ENCODE measurements around the gene FEV. TPM values are rescaled to one million over a fixed set of nuclear protein-coding genes. Genes with fewer than 3 reads are reported as not detected.

The FEV gene
- total RNA-seq, 1 donor from 2014 or later: not detected

DNA sequence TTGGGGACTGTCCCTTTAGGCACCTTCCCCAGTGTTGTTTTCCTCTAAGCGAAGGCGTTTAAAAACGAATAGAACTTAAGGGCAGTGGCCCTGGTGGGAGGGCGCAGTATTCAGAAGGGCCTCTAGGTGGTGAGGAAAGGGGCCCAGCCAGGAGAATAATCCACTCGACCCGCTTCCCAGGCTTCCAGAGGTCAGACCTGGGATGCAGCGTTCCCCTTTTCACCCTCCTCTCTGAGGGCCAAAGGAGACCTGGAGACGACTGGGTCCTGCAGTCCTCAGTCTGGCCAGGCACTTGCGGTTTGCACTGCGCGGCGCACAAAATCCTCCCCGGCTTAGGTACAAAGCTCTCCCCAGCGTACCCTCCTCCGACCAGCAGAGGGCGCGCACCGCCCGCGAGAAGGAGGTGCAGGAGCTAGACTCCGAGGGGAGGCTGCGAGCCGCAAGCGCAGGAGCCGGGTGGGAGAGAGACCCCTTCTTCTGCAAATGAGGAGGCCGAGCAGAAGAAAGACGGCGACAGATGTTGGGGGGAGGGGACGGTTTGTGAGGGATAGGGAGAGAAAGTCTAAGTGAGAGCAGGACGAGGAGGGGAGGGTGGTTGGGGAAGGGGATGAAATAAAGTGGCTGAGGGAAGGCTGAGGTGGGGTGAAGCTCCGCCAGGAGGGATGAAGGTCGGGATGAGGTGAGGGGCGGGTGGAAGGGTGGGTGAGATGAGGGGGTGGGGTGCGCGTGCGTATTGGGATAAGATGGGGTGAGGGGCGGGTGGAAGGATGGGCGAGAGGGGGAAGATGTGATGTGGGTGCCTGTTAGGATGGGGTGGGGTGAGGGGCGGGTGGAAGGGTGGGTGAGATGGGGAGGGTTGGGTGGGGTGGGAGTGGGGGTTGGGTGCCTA is 4.9 kb downstream of the FEV start:
- Mint-ChIP-seq H3K4me1 (ENCODE audit: low read depth) (peaks cover 19% of the 10 kb centered on the region), H3K36me3 (ENCODE audit: low read depth) (peaks cover 2% of the 10 kb centered on the region), H3K4me3 (ENCODE audit: unreplicated experiment) (peak overlapping the region; percentile 53), H3K27ac (ENCODE audit: unreplicated experiment) (no peak overlapping the region), H3K9me3 (ENCODE audit: low read depth) (no peaks in the 10 kb centered on the region), H3K27me3 (ENCODE audit: low read depth) (peaks cover 64% of the 10 kb centered on the region)
- DNase-seq (ENCODE audit: low spot score): peak; percentile 95
- TF ChIP-seq, protein P1, sequence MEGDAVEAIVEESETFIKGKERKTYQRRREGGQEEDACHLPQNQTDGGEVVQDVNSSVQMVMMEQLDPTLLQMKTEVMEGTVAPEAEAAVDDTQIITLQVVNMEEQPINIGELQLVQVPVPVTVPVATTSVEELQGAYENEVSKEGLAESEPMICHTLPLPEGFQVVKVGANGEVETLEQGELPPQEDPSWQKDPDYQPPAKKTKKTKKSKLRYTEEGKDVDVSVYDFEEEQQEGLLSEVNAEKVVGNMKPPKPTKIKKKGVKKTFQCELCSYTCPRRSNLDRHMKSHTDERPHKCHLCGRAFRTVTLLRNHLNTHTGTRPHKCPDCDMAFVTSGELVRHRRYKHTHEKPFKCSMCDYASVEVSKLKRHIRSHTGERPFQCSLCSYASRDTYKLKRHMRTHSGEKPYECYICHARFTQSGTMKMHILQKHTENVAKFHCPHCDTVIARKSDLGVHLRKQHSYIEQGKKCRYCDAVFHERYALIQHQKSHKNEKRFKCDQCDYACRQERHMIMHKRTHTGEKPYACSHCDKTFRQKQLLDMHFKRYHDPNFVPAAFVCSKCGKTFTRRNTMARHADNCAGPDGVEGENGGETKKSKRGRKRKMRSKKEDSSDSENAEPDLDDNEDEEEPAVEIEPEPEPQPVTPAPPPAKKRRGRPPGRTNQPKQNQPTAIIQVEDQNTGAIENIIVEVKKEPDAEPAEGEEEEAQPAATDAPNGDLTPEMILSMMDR (IDR thresholded peaks at IDR 0.05): peak; percentile 96

GRCh38 chr2:218975060-218975777 is 9.8 kb downstream of the FEV start:
- TF ChIP-seq, protein P1 (IDR thresholded peaks at IDR 0.05): no peak
- H3K36me3 Mint-ChIP-seq (ENCODE audit: low read depth): no peaks in the 10 kb centered on the region
- peaks cover 67% of the 10 kb centered on the region for H3K27me3 Mint-ChIP-seq (ENCODE audit: low read depth)
- H3K4me3 Mint-ChIP-seq (ENCODE audit: unreplicated experiment): no peak overlapping the region
- H3K9me3 Mint-ChIP-seq (ENCODE audit: low read depth): no peaks in the 10 kb centered on the region
- DNase-seq (ENCODE audit: low spot score): peak; percentile 4
- H3K4me1 Mint-ChIP-seq (ENCODE audit: low read depth): peaks cover 3% of the 10 kb centered on the region
- H3K27ac Mint-ChIP-seq (ENCODE audit: unreplicated experiment): no peak overlapping the region

DNA sequence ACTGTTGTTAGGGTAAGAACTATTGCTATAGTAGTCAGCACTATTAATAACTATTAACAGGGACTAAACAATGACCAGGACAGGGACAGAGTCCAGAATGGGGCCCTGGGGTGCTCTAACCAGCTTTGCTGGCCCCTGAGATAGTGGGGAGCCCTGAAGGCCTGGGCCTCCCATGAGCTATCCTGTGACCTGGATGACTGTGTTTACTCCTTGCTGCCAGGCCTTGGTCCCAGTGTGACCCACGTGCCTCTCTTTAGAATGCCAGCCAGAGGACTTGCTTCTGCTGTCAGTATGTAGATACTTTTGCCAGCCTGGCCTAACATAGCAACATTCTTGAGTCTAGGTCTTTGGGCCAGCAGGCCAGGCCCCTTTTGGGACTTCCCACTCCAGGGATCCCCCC is 14.1 kb downstream of the FEV start:
- peaks cover 71% of the 10 kb centered on the region for H3K27me3 Mint-ChIP-seq (ENCODE audit: low read depth)
- H3K36me3 Mint-ChIP-seq (ENCODE audit: low read depth): no peaks in the 10 kb centered on the region
- TF ChIP-seq, protein P1 (IDR thresholded peaks at IDR 0.05): no peak
- H3K27ac Mint-ChIP-seq (ENCODE audit: unreplicated experiment): no peak overlapping the region
- no peaks in the 10 kb centered on the region for H3K9me3 Mint-ChIP-seq (ENCODE audit: low read depth)
- no peaks in the 10 kb centered on the region for H3K4me1 Mint-ChIP-seq (ENCODE audit: low read depth)
- H3K4me3 Mint-ChIP-seq (ENCODE audit: unreplicated experiment): no peak overlapping the region
- peak; percentile 26 for DNase-seq (ENCODE audit: low spot score)

- Mint-ChIP-seq H3K4me1 (ENCODE audit: low read depth) (peaks cover 17% of the 10 kb centered on the region), H3K36me3 (ENCODE audit: low read depth) (peaks cover 3% of the 10 kb centered on the region), H3K27me3 (ENCODE audit: low read depth) (peaks cover 71% of the 10 kb centered on the region), H3K9me3 (ENCODE audit: low read depth) (no peaks in the 10 kb centered on the region), H3K27ac (ENCODE audit: unreplicated experiment) (no peak overlapping the region), H3K4me3 (ENCODE audit: unreplicated experiment) (no peak overlapping the region)
- no peak for DNase-seq (ENCODE audit: low spot score)
- TF ChIP-seq, protein P1 (IDR thresholded peaks at IDR 0.05): no peak
Observed at GRCh38 chr2:218964041-218964771, 20.8 kb downstream of the FEV start.

- no peak for DNase-seq (ENCODE audit: low spot score)
- TF ChIP-seq, protein P1 (IDR thresholded peaks at IDR 0.05): no peak
- Mint-ChIP-seq H3K36me3 (ENCODE audit: low read depth) (peaks cover 3% of the 10 kb centered on the region), H3K27me3 (ENCODE audit: low read depth) (peaks cover 71% of the 10 kb centered on the region), H3K27ac (ENCODE audit: unreplicated experiment) (no peak overlapping the region), H3K4me3 (ENCODE audit: unreplicated experiment) (no peak overlapping the region), H3K9me3 (ENCODE audit: low read depth) (no peaks in the 10 kb centered on the region), H3K4me1 (ENCODE audit: low read depth) (peaks cover 20% of the 10 kb centered on the region)
Observed at GRCh38 chr2:218963601-218964000, 21.4 kb downstream of the FEV start.
